ENCODE results near the gene KLHDC7B.

KLHDC7B gene

DNA sequence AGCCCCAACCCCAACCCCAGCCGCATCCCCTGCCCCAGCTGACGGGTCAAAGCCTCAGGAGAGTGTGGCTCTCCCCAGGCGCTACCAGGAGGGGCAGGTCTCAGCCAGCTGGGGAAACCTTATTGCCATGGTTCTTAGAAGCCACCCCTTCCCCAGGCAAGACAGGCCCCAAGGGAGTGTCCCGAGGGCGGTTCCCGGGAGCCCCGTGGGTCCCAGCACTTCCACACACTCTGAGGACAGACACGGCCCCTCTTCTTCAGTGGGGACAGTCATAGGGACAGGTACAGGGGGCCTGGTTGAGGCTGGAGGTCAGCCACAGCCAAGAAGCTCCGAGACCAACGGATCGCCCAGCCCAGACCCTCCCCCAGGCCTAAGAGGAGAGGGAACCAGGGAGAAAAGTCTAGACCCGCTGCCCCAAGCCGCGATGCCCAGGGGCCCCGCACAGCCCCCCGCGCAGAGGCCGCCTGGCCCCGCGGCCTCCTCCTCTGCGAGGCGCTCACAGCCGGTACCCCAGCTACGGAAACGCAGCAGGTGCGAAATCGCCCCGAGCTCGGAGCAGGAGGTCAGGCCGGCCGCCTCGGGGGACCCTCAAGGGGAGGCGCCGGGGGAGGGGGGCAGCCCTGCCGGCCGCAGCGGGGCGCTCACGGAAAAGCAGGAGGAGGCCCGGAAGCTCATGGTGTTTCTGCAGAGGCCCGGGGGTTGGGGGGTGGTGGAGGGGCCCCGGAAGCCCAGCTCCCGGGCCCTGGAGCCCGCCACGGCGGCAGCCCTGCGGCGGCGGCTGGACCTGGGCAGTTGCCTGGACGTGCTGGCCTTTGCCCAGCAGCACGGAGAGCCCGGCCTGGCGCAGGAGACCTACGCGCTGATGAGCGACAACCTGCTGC lies 2.6 kb downstream of the KLHDC7B start:
- no peak for DNase-seq (ENCODE audit: low spot score)

DNA sequence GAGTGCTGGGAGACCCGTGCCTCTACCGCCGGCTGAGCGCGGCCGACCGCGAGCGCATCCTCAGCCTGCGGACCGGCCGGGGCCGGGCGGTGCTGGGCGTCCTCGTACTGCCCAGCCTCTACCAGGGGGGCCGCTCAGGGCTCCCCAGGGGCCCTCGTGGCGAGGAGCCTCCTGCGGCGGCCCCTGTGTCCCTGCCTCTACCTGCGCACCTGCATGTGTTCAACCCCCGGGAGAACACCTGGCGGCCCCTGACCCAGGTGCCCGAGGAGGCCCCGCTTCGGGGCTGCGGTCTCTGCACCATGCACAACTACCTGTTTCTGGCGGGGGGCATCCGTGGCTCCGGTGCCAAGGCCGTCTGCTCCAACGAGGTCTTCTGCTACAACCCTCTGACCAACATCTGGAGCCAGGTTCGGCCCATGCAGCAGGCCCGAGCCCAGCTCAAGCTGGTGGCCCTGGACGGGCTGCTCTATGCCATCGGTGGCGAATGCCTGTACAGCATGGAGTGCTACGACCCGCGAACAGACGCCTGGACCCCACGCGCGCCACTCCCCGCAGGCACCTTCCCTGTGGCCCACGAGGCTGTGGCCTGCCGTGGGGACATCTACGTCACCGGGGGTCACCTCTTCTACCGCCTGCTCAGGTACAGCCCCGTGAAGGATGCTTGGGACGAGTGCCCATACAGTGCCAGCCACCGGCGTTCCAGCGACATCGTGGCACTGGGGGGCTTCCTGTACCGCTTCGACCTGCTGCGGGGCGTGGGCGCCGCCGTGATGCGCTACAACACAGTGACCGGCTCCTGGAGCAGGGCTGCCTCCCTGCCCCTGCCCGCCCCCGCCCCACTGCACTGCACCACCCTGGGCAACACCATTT lies 3.5 kb downstream of the KLHDC7B start:
- no peak for DNase-seq (ENCODE audit: low spot score)

DNA sequence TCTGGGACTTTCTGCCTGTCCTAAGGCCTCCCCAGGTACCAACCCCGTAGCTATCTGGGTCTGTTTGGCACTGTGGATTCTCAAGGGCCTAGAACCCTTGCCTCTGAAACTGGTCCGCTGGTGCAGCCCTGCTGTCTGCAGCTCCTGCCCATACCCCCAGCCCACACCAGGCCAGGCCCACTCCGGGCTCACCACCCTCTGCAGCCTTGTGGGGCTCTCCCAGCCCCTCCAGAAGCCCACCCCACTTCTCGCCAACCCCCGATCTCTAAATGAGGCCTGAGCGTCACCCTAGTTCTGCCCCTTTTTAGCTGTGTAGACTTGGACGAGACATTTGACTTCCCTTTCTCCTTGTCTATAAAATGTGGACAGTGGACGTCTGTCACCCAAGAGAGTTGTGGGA lies 4.7 kb downstream of the KLHDC7B start:
- no peak for DNase-seq (ENCODE audit: low spot score)

DNA sequence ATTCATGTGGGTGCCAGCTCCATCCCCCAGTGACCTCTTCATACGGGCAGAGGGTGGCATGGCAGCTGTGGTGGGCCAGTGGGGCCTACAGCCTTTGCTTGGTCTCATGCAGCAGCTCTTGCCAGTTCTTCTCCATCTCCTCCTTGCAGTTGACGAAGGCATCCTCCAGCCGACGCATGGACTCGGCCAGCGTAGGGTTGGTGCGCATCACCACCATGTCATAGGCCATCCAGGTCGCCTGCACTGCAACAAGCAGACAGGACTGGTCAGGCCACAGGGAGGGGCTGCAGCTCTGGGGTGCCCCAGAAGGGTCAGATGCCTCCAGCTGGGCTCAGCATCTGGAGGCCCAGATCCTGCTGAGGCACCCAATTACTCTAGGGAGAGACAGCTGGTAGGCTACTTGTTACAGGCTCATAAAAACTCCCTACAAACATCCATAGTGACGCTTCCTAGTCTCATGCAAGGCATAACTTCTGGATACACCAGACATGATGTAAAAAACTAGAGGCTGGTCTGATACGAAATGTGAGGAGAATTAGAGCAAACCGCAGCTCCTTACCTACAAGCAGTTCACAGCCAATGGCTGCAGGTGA lies 5.6 kb downstream of the KLHDC7B start:
- DNase-seq (ENCODE audit: low spot score), result no peak

DNA sequence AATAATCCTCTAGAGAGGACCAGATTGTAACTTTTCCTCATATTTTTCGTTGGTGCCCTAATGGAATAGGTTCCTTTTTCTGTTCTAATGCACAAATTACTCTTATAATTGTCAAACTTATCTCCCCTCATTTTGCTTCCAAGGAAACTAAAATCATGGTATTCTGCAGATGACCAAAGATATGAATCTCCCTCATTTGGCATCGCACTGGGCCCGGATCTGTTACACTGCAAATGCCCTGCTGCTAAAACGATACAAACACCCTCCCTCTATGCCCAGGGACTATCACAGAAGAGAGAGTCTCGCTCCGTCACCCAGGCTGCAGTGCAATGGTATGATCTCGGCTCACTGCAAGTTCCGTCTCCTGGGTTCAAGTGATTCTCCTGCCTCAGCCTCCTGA lies 7.6 kb downstream of the KLHDC7B start:
- DNase-seq (ENCODE audit: low spot score), result no peak

DNA sequence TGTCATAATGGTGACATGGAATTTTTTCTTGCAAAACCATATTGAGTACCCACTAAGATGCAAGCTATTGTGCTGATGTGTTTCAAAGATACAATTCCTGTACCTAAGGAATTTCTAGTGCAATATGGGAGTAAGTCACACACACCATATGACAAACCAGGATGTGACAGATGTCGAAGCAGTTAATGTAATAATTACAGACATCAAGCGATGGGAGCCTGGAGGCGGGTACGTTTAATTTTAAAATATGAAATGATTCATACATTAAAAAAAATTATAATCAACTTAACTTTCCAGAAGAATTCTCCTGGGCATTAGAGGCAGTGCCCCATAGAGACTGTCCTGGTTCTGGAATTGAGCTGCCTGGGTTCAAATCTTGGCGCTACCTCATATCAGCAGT lies 11.0 kb downstream of the KLHDC7B start:
- DNase-seq (ENCODE audit: low spot score), result no peak

DNA sequence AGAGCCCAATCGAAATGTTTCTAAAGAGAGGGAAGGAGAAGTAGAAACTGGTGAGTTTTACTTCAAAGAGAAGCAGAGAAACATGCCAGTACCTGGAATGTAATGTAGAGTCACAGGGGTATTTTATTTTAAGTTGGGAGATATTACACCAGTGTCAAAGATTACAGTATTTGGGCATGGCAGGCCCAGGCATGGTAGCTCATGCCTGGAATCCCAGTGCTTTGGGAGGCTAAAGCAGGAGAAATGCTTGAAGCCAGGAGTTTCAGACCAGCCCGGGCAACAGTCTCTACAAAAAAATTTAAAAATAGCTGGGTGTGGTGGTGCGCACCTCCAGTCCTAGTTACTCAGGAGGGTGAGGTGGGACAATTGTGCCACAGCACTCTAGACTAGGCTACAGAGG lies 14.3 kb downstream of the KLHDC7B start:
- no peak for DNase-seq (ENCODE audit: low spot score)

DNA sequence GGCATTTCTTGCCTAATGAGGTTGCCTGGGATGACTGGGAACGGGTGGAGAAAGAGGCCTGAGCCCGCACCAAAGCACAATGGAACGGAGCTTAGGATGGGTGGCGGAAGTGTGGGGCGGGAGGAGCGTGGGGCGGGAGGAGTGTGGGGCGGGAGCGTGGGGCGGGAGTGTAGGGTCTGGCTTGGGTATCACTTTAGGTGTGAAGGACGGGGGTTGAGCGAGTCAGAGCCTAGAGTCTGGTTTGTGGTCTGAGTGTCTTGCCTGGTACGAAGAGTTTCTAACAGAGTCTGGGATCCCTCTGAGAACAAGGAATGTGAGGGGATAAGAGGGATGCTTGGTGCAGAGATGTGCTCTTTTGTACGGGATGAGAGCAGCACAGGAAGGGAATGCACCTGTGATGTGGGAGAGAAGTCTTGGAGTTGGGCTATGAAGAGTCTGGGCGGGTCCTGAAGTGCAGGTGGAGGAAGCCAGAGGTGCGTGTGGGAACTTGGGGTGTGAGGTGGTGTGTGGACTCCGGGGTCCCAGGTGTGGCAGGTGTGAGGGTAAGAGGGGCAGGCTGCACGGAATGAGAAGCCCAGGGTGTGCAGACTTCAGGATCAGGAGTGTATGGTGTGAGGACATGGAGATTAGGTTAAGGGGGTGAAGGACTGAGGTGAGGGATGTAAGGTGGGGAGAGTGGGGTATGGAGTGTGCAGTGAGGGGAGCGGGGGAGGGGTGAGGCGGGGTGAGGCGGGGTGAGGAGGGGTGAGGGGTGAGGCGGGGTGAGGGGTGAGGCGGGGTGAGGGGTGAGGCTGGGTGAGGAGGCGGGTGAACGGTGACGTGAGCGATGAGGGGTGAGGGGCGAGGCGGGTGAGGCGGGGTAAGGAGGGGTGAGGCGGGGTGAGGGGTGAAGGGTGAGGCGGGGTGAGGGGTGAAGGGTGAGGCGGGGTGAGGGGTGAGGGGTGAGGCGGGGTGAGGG lies 16.0 kb downstream of the KLHDC7B start:
- DNase-seq (ENCODE audit: low spot score), result no peak

DNA sequence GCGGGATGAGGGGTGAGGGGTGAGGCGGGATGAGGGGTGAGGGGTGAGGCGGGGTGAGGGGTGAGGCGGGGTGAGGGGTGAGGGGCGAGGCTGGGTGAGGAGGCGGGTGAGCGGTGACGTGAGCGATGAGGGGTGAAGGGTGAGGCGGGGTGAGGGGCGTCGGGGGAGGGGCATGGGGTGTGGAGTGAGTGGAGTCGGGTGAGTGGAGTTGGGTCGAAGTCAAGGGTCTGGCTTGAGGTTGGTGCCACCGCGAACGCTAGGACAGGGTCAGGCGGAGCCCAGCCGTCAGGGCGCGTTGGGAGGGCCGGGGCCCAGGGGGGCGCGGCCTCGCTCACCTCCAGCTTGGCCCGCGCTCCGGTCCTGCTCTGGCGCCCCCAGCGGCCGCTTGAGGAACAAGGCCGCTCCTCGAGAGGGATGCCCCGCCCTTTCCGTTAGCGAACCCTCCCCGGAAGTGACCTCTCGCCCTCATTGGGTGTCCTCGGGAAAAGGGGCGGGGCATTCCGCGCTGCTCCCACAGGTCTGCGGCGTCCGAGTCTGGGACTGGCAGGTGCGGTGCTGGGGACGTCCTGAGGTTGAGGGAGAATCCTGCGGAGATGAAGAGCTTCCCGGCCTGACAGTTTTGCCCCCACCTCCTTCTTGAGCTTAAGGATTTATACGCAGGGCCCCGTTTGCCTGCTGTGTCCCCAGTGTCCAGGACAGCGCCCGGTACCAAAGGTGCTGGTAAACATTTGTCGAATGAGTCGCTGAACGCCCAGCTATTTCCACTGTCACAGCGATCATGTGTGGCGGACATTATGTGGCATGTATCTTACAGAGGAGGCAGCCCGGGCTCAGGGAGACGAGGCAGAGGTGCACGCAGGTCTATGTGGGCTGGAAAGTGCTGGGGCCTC lies 17.1 kb downstream of the KLHDC7B start, which contains the start of gene SYCE3:
TSS of gene SYCE3 (minus strand) at position 397 of the 890 bp plus-strand sequence. CDS start 6,514 bp downstream, outside the sequence.
- DNase-seq (ENCODE audit: low spot score), result peak; percentile 97

DNA sequence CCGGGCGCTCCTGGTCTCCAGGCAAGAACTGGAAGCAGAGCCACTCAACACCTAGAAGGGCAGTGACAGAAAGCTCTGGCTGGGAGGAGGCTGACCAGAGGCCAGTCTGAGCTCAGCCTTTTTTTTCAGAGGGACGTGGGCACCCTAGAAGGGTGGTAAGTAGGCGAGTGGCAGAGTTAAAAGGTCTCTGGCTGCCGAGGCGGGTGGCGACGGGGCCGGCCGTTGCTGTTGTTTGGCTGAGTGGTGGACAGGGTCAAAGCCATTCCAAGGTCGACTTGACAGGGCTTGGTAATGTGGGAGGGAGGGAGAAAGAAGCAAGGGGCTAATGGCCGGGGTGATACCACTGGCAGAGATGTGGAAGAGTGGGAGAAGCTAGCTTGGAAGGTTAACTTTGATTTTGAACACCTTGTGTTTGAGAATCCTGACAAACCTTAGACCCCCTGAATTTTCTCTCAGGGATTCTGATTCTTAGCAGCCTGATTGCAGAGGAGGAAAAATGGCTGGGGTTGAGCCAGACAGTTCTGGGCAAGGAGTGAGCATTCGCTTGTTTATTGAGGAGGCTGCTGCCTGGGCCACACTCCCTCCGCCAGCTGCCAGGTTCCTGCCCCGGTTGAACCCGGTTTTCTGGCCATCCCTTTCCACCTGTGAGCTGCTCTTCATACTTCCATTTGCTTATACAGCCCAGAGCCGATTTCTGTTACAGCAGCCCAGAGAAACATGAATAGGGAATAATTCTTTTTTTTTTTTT lies 17.9 kb downstream of the KLHDC7B start:
- DNase-seq (ENCODE audit: low spot score), result no peak

DNA sequence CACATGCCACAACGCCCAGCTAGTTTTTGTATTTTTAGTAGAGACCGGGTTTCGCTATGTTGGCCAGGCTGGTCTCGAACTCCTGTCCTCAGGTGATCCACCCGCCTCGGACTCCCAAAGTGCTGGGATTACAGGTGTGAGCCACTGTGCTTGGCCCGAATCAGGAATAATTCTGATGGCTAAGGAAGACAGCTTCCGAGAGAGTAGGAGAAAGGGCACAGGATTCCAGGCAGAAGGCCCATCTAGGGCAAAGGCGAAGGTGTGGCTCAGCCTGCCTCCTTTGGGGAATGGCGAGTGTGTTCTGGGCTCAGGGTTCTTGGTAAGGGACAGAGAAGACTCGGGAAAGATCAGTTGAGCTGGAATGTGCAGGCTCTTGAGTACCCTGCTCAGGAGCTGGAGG lies 18.6 kb downstream of the KLHDC7B start:
- DNase-seq (ENCODE audit: low spot score), result no peak

DNA sequence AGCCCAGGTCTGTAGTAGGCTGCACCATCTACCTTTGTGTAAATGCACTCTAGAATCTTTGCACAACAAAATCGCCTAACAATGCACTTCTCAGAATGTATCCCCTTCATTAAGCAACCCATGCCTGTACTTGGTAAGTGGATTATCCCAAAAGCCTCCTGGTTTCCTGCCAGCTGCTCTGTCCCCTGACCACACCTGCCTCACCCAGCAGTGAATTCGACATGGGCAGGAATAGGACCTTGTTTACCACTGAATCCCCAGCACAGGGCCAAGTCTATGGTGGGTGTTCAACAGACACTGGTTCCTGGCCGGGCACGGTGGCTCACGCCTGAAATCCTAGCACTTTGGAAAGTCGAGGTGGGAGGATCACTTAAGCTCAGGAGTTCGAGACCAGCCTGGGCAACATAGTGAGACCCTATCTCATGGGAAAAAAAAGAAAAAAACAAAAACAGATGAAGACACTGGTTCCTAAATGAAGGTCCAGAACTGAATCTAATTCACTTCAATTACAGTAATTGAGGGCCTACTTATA lies 22.1 kb downstream of the KLHDC7B start:
- DNase-seq (ENCODE audit: low spot score), result no peak

DNA sequence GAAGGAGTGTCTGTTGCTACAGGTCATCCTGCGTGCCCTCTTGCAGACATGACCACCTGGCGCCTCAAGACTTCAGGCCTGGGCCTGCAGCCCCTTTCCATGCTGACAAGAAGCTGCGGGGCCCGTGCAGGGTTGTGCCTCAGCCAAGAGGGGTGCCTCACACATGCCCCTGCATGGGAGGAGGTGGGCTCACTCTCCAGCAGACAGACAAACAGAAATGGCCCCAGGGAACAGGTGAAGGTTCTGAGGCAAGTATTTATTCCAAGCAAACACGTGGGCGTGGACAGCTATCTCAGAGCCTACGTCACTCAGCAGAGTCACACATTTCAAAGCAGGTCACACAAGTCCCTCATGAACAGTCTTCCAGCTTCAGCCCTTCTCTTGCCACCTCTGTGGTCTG lies 22.9 kb downstream of the KLHDC7B start:
- DNase-seq (ENCODE audit: low spot score), result no peak

DNA sequence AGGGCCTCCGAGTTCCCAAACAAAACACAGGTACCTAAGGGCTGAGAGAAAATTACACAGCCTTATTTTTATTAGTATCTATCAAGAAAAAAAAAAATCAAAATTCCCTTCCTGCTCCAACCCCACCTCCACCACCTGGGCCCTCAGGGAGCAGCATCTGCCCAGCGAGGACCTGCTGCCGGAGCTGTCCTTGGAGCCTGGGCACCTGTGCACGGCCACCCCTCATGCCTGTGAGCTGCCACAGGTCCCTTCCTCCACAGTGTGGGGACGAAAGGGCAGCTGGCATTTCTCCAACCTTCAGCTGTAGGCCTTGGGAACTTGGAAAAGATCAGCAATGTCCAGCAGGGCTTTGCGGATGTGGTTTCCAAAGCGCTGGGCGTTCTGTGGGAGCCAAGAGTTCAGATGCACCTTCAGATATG lies 23.4 kb downstream of the KLHDC7B start:
- no peak for DNase-seq (ENCODE audit: low spot score)

DNA sequence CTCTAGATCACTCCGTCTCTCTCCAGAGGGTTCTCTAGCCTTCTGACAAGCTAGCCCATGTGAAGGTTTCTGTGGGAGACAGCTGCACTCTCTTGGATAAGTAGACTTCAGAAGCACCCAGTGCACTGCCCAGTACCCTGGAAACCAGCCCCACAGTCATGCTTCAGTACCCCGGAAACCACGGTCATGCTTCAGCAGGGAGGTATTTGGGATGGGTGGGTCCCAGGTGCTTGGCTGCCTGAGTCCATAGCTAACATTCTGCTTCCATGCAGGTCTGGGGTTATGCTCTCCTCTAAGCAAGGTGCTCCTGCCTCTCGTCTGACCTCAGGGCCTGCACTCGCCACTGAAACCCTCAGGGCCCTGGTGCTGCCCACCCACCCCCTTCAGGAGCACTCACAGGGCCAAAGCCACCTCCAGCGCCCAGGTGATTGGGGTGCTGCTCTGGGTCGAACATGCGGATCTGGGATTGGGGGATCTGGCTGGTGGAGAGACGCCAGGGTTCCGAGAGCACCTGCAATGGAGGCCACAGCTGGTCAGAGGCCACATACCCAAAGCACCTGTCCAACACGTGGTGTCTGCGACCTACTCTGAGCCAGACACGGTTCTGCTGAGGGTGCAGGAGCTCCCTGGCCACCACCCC lies 24.3 kb downstream of the KLHDC7B start:
- peak; percentile 61 for DNase-seq (ENCODE audit: low spot score)

DNA sequence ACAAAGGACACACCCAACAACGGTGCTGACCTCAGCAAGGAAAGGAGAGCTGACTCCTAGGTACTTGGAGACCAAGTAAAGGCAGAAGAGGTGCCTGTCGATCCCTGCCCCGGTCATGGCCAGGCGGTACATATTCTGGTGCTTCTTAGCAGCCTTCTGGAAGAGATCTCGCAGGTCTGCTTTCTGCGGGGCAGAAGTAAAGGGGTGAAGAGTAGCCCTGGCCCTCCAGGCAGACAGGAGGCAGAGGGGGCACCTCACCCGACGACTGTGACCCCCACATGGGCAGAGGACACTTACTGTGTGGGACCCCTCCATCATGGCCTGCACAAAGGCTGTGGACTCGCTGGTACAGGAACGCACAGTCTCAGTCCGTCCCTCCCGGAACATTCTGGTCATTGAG lies 25.2 kb downstream of the KLHDC7B start:
- no peak for DNase-seq (ENCODE audit: low spot score)

DNA sequence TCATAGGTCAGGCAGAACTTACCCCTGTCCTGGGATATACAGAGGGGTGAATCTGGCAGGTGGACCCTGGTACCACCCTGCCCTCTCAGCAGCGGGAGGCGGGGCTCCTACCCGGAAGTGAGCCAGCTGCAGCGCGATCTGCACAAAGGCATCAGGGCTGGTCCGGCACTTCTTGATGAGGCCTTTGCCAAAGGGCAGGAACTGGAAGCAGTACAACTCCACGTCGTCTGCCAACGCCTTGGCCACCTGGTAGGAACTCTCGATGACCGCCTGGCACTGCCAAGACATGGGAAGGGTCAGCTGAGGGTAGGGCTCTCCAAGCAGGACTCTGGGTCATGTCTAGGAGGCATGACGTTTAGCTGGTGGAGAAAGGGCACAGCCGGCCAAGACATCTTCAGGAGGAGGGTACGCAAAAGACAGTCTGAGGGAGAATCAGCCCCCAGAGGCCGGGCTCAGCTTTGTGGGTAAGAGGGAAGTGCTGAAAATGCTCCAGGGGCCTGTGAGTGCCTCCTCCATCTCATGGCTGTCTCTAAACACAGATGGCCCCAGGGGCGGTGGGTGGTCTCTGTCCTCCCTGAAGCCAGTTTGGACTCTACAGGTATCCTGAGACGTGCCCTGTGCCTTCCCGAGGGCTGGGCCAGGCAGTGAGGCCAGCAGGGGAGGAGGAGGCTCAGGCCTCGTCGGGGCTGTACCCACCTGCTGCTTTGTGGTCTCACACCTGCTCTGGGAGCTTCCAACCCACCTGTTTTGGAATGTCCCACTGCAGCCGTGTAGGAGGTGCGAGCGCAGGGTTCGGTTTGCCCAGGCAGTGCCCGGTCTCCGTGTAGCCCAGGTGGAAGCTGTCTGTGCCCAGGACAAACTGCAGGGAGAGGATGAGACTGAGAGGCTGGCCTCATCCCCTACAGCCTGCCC lies 25.8 kb downstream of the KLHDC7B start:
- no peak for DNase-seq (ENCODE audit: low spot score)

DNA sequence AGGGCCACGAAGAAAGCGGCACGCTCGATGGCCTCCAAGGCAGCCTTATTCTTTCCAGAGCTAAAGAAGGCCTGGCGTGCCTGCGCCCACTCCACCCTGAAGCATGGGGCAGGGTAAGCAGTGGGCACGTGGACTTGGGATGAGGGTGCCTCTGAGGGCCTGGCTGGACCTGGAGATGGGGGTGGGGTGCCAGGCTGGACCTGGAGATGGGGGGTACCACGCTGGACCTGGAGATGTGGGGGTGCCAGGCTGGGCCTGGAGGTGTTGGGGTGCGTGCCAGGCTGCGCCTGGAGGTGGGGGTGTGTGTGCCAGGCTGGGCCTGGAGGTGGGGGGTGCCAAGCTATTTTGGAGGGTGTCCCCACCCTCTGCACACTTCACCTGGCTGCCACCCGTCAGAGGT lies 27.3 kb downstream of the KLHDC7B start:
- DNase-seq (ENCODE audit: low spot score), result no peak

All from NAMALWA (cell line).